GM23338 (cell line): Measurements from ENCODE around the gene RAB34. TPM values are rescaled to one million over a fixed set of nuclear protein-coding genes. Genes with fewer than 3 reads are reported as not detected.

Experiments used
- ATAC-seq: fragments of 200-7000 bp; cut with Tn5 transposase; 3 replicates; pipeline ENCODE4 v1.9.1; 2020
- DNase-seq: peaks from one replicate; pipeline ENCODE4 v3.0.0-alpha.2; 2015; ENCODE audit warnings: low spot score
- H2AFZ ChIP-seq: fragments of 200-600 bp; sonication (generic); 2 replicates; pipeline ENCODE4 v1.8.0; 2016; ENCODE audit warnings: antibody characterized with exemption, mild to moderate bottlenecking, moderate library complexity
- H3F3A ChIP-seq: fragments of 200-600 bp; sonication (generic); replicated peaks from 2 replicates; pipeline ENCODE4 v1.8.0; 2017; ENCODE audit warnings: antibody characterized with exemption, mixed run types, low read depth
- H3K27ac ChIP-seq: fragments of 200-600 bp; sonication (generic); 2 replicates; pipeline ENCODE4 v1.6.1; 2016; ENCODE audit warnings: low read depth
- H3K27me3 ChIP-seq: fragments of 200-600 bp; sonication (generic); 2 replicates; pipeline ENCODE4 v1.8.0; 2016; ENCODE audit warnings: mild to moderate bottlenecking, mixed run types, moderate library complexity; ENCODE audit not compliant: insufficient read depth
- H3K36me3 ChIP-seq: fragments of 200-600 bp; sonication (generic); 2 replicates; pipeline ENCODE4 v1.8.0; 2016; ENCODE audit warnings: mild to moderate bottlenecking; ENCODE audit not compliant: insufficient read depth
- H3K4me1 ChIP-seq: fragments of 200-600 bp; sonication (generic); 2 replicates; pipeline ENCODE4 v1.8.0; 2016; ENCODE audit warnings: mild to moderate bottlenecking, moderate library complexity; ENCODE audit not compliant: insufficient read depth
- H3K4me2 ChIP-seq: fragments of 200-600 bp; sonication (generic); 2 replicates; pipeline ENCODE4 v1.7.1; 2017; ENCODE audit warnings: mixed run types
- H3K4me3 ChIP-seq: fragments of 200-600 bp; sonication (generic); 2 replicates; pipeline ENCODE4 v1.6.1; 2016; ENCODE audit warnings: mixed run types
- H3K79me2 ChIP-seq: fragments of 200-600 bp; sonication (generic); replicated peaks from 2 replicates; pipeline ENCODE4 v1.8.0; 2017; ENCODE audit warnings: mild to moderate bottlenecking; ENCODE audit not compliant: insufficient read depth
- H3K9me2 ChIP-seq: fragments of 200-600 bp; sonication (generic); 2 replicates; pipeline ENCODE4 v1.8.0; 2017; ENCODE audit not compliant: insufficient read depth
- H4K20me1 ChIP-seq: fragments of 200-600 bp; sonication (generic); replicated peaks from 2 replicates; pipeline ENCODE4 v1.8.0; 2017; ENCODE audit warnings: mild to moderate bottlenecking; ENCODE audit not compliant: insufficient read depth
- H3K27ac Mint-ChIP-seq: 2 replicates; pipeline ENCODE4 v1.8.0; 2020; ENCODE audit warnings: inconsistent platforms, mild to moderate bottlenecking, moderate library complexity, mixed read lengths
- H3K27me3 Mint-ChIP-seq: 3 replicates; pipeline ENCODE4 v1.8.0; 2022; ENCODE audit warnings: low read depth, mild to moderate bottlenecking, moderate library complexity, mixed read lengths, inconsistent platforms; ENCODE audit not compliant: insufficient read depth, poor library complexity
- H3K36me3 Mint-ChIP-seq: 3 replicates; pipeline ENCODE4 v1.8.0; 2021; ENCODE audit warnings: low read depth, mild to moderate bottlenecking, inconsistent platforms, moderate library complexity, mixed read lengths
- H3K4me1 Mint-ChIP-seq: 3 replicates; pipeline ENCODE4 v1.8.0; 2020; ENCODE audit warnings: mild to moderate bottlenecking, inconsistent platforms, mixed read lengths
- H3K4me3 Mint-ChIP-seq: 3 replicates; pipeline ENCODE4 v1.8.0; 2021; ENCODE audit warnings: moderate library complexity, mild to moderate bottlenecking, inconsistent platforms, mixed read lengths
- H3K9me3 Mint-ChIP-seq: 3 replicates; pipeline ENCODE4 v1.8.0; 2020; ENCODE audit warnings: moderate library complexity, mild to moderate bottlenecking, inconsistent platforms, mixed read lengths
- CREB1 ChIP-seq: fragments of 250-450 bp; sonication (Bioruptor Pico); IDR thresholded peaks from 2 replicates; pipeline ENCODE4 v1.5.0; 2020; ENCODE audit warnings: low read depth, mild to moderate bottlenecking, moderate library complexity
- EZH2 ChIP-seq: fragments of 200-600 bp; sonication (generic); IDR thresholded peaks from one replicate; pipeline ENCODE4 v1.8.0; 2017; ENCODE audit warnings: antibody characterized with exemption, mild to moderate bottlenecking, low read depth; ENCODE audit not compliant: unreplicated experiment
- EZH2phosphoT487 ChIP-seq: fragments of 200-600 bp; sonication (generic); IDR thresholded peaks from one replicate; pipeline ENCODE4 v1.8.1; 2018; ENCODE audit warnings: antibody characterized with exemption; ENCODE audit not compliant: unreplicated experiment
- JUNB ChIP-seq: IDR thresholded peaks from one replicate; pipeline ENCODE4 v1.6.1; 2016; ENCODE audit warnings: antibody characterized with exemption; ENCODE audit not compliant: unreplicated experiment
- NANOG ChIP-seq: IDR thresholded peaks from 2 replicates; pipeline ENCODE4 v1.6.1; 2016; ENCODE audit warnings: antibody characterized with exemption, borderline replicate concordance
- POLR2AphosphoS5 ChIP-seq: IDR thresholded peaks from 2 replicates; pipeline ENCODE4 v1.6.1; 2016; ENCODE audit warnings: antibody characterized with exemption, low read depth
- STAT1 ChIP-seq: IDR thresholded peaks from one replicate; pipeline ENCODE4 v1.6.1; 2016; ENCODE audit warnings: antibody characterized with exemption; ENCODE audit not compliant: unreplicated experiment
- ZNF114 ChIP-seq: fragments of 250-450 bp; sonication (Bioruptor Pico); IDR thresholded peaks from 2 replicates; pipeline ENCODE4 v1.5.0; 2020; ENCODE audit warnings: mild to moderate bottlenecking, moderate library complexity
- ZNF331 ChIP-seq: fragments of 250-450 bp; sonication (Bioruptor Pico); IDR thresholded peaks from 2 replicates; pipeline ENCODE4 v1.5.0; 2020; ENCODE audit warnings: low read depth, mild to moderate bottlenecking, moderate library complexity
- polyA plus RNA-seq: library from polyadenylated mRNA; unstranded; fragments of >200 nt; fragmentation: Nextera tagmentation; extraction: Ambion mirVana; gene quantifications from 2 replicates; pipeline ENCODE4 v1.2.1, GENCODE V29; 2016
- total RNA-seq: library from RNA; depleted of rRNA; stranded (reverse); fragments of >200 nt; shearing (Covaris generic); gene quantifications from 2 replicates; pipeline ENCODE4 v1.2.3, GENCODE V29; 2014
- TF ChIP-seq, protein P1 (sequence below): fragments of 250-450 bp; sonication (Bioruptor Pico); IDR thresholded peaks from 2 replicates; pipeline ENCODE4 v1.5.0; 2020; ENCODE audit warnings: mild to moderate bottlenecking, moderate library complexity
- TF ChIP-seq, protein P2 (sequence below): IDR thresholded peaks from 2 replicates; pipeline ENCODE4 v1.6.1; 2016; ENCODE audit warnings: antibody characterized with exemption
- TF ChIP-seq, protein P3 (sequence below), 2 experiments: fragments of 200-600 bp in 1 of 2; sonication (generic) in 1 of 2; conservative IDR thresholded peaks; 2 replicates each; pipeline versions ENCODE4 v1.5.1 to v1.6.1; 2016 to 2017; ENCODE audit warnings: antibody characterized with exemption in 2 of 2, low read depth in 2 of 2, mild to moderate bottlenecking in 2 of 2, moderate library complexity in 1 of 2
- TF ChIP-seq, protein P4 (sequence below): IDR thresholded peaks from one replicate; pipeline ENCODE4 v1.6.1; 2018; ENCODE audit warnings: antibody characterized with exemption; ENCODE audit not compliant: unreplicated experiment

The RAB34 gene
- total and polyA plus RNA-seq, 2 experiments from 2014 or later, result 184 to 394 TPM

DNA sequence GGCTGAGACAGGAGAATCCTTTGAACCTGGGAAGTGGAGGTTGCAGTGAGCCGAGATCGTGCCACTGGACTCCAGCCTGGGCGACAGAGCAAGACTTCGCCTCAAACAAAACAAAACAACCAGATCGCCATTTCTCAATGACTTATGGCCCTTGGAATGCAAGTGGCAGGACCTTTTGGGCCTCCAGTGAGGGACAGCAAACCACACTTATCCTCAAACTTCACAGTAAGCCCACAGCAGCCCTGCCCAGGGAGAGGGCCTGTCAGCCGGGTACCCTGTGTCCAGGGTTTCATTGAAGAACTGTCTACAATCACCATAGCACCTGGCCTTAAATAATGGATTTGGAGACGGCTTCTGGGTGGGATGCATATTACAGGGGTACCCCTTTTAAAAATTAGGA is 37.8 kb upstream of the RAB34 start:
- H3K4me1 Mint-ChIP-seq, result peaks cover 45% of the 10 kb centered on the region
- H3K36me3 Mint-ChIP-seq, result peaks cover 64% of the 10 kb centered on the region
- H3K9me3 Mint-ChIP-seq, result no peaks in the 10 kb centered on the region; the same call in 2 of the 3 replicates
- Histone ChIP-seq H4K20me1 (peaks cover 21% of the 10 kb centered on the region), H3F3A (peaks cover 60% of the 10 kb centered on the region), H3K4me3 (no peak overlapping the region), H2AFZ (no peak overlapping the region), H3K4me2 (no peak overlapping the region), H3K27ac (no peak overlapping the region), H3K4me1 (peaks cover 29% of the 10 kb centered on the region), H3K27me3 (no peaks in the 10 kb centered on the region), H3K79me2 (peaks cover 8% of the 10 kb centered on the region), H3K36me3 (peaks cover 16% of the 10 kb centered on the region), H3K9me2 (no peaks in the 10 kb centered on the region)
- no peak for DNase-seq
- no peak overlapping the region for H3K4me3 Mint-ChIP-seq
- H3K27ac Mint-ChIP-seq, result no peak overlapping the region; the same call in 1 of the 2 replicates
- H3K27me3 Mint-ChIP-seq, result peaks cover 45% of the 10 kb centered on the region
- ATAC-seq, result no peak
- TF ChIP-seq, protein P1, sequence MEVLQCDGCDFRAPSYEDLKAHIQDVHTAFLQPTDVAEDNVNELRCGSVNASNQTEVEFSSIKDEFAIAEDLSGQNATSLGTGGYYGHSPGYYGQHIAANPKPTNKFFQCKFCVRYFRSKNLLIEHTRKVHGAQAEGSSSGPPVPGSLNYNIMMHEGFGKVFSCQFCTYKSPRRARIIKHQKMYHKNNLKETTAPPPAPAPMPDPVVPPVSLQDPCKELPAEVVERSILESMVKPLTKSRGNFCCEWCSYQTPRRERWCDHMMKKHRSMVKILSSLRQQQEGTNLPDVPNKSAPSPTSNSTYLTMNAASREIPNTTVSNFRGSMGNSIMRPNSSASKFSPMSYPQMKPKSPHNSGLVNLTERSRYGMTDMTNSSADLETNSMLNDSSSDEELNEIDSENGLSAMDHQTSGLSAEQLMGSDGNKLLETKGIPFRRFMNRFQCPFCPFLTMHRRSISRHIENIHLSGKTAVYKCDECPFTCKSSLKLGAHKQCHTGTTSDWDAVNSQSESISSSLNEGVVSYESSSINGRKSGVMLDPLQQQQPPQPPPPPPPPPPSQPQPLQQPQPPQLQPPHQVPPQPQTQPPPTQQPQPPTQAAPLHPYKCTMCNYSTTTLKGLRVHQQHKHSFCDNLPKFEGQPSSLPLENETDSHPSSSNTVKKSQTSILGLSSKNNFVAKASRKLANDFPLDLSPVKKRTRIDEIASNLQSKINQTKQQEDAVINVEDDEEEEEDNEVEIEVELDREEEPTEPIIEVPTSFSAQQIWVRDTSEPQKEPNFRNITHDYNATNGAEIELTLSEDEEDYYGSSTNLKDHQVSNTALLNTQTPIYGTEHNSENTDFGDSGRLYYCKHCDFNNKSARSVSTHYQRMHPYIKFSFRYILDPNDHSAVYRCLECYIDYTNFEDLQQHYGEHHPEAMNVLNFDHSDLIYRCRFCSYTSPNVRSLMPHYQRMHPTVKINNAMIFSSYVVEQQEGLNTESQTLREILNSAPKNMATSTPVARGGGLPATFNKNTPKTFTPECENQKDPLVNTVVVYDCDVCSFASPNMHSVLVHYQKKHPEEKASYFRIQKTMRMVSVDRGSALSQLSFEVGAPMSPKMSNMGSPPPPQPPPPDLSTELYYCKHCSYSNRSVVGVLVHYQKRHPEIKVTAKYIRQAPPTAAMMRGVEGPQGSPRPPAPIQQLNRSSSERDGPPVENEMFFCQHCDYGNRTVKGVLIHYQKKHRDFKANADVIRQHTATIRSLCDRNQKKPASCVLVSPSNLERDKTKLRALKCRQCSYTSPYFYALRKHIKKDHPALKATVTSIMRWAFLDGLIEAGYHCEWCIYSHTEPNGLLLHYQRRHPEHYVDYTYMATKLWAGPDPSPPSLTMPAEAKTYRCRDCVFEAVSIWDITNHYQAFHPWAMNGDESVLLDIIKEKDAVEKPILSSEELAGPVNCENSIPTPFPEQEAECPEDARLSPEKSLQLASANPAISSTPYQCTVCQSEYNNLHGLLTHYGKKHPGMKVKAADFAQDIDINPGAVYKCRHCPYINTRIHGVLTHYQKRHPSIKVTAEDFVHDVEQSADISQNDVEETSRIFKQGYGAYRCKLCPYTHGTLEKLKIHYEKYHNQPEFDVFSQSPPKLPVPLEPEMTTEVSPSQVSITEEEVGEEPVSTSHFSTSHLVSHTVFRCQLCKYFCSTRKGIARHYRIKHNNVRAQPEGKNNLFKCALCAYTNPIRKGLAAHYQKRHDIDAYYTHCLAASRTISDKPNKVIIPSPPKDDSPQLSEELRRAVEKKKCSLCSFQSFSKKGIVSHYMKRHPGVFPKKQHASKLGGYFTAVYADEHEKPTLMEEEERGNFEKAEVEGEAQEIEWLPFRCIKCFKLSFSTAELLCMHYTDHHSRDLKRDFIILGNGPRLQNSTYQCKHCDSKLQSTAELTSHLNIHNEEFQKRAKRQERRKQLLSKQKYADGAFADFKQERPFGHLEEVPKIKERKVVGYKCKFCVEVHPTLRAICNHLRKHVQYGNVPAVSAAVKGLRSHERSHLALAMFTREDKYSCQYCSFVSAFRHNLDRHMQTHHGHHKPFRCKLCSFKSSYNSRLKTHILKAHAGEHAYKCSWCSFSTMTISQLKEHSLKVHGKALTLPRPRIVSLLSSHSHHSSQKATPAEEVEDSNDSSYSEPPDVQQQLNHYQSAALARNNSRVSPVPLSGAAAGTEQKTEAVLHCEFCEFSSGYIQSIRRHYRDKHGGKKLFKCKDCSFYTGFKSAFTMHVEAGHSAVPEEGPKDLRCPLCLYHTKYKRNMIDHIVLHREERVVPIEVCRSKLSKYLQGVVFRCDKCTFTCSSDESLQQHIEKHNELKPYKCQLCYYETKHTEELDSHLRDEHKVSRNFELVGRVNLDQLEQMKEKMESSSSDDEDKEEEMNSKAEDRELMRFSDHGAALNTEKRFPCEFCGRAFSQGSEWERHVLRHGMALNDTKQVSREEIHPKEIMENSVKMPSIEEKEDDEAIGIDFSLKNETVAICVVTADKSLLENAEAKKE (CRISPR knock-in tag), result no peak
- TF ChIP-seq ZNF114 (CRISPR knock-in tag) (no peak), STAT1 (no peak), CREB1 (CRISPR knock-in tag) (no peak), EZH2 (no peak), NANOG (no peak), JUNB (no peak), POLR2AphosphoS5 (no peak), EZH2phosphoT487 (no peak), ZNF331 (CRISPR knock-in tag) (no peak)
- TF ChIP-seq, protein P2, sequence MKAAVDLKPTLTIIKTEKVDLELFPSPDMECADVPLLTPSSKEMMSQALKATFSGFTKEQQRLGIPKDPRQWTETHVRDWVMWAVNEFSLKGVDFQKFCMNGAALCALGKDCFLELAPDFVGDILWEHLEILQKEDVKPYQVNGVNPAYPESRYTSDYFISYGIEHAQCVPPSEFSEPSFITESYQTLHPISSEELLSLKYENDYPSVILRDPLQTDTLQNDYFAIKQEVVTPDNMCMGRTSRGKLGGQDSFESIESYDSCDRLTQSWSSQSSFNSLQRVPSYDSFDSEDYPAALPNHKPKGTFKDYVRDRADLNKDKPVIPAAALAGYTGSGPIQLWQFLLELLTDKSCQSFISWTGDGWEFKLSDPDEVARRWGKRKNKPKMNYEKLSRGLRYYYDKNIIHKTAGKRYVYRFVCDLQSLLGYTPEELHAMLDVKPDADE, result no peak
- TF ChIP-seq, protein P3, sequence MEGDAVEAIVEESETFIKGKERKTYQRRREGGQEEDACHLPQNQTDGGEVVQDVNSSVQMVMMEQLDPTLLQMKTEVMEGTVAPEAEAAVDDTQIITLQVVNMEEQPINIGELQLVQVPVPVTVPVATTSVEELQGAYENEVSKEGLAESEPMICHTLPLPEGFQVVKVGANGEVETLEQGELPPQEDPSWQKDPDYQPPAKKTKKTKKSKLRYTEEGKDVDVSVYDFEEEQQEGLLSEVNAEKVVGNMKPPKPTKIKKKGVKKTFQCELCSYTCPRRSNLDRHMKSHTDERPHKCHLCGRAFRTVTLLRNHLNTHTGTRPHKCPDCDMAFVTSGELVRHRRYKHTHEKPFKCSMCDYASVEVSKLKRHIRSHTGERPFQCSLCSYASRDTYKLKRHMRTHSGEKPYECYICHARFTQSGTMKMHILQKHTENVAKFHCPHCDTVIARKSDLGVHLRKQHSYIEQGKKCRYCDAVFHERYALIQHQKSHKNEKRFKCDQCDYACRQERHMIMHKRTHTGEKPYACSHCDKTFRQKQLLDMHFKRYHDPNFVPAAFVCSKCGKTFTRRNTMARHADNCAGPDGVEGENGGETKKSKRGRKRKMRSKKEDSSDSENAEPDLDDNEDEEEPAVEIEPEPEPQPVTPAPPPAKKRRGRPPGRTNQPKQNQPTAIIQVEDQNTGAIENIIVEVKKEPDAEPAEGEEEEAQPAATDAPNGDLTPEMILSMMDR (conservative IDR thresholded peaks at IDR 0.05; ENCODE audit: low read depth in 2 of 2), result no peak
- TF ChIP-seq, protein P4, sequence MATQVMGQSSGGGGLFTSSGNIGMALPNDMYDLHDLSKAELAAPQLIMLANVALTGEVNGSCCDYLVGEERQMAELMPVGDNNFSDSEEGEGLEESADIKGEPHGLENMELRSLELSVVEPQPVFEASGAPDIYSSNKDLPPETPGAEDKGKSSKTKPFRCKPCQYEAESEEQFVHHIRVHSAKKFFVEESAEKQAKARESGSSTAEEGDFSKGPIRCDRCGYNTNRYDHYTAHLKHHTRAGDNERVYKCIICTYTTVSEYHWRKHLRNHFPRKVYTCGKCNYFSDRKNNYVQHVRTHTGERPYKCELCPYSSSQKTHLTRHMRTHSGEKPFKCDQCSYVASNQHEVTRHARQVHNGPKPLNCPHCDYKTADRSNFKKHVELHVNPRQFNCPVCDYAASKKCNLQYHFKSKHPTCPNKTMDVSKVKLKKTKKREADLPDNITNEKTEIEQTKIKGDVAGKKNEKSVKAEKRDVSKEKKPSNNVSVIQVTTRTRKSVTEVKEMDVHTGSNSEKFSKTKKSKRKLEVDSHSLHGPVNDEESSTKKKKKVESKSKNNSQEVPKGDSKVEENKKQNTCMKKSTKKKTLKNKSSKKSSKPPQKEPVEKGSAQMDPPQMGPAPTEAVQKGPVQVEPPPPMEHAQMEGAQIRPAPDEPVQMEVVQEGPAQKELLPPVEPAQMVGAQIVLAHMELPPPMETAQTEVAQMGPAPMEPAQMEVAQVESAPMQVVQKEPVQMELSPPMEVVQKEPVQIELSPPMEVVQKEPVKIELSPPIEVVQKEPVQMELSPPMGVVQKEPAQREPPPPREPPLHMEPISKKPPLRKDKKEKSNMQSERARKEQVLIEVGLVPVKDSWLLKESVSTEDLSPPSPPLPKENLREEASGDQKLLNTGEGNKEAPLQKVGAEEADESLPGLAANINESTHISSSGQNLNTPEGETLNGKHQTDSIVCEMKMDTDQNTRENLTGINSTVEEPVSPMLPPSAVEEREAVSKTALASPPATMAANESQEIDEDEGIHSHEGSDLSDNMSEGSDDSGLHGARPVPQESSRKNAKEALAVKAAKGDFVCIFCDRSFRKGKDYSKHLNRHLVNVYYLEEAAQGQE, result no peak
